IMR-90 (cell line): ENCODE results near the gene CFAP73. TPM values are rescaled to one million over a fixed set of nuclear protein-coding genes. Genes with fewer than 3 reads are reported as not detected.

Source experiments
- ATAC-seq: fragments of 200-7000 bp; cut with Tn5 transposase; 2 replicates; pipeline ENCODE4 v1.9.1; 2020; ENCODE audit warnings: low read depth, mild to moderate bottlenecking, moderate library complexity
- BruUV-seq: library from RNA; stranded (reverse); fragments of 400-500 nt; replicated peaks from 2 replicates; lab custom pipeline; 2021; lab: Mats Ljungman, UMichigan
- CTCF ChIA-PET: fragments of 300-600 bp; formaldehyde crosslinking; extraction: SDS; loops from one replicate; lab custom pipeline; 2021; ENCODE audit warnings: antibody characterized with exemption; lab: Yijun Ruan, JAX
- POLR2A ChIA-PET: fragments of 300-600 bp; sonication (Branson Sonifier 250); formaldehyde crosslinking; loops from one replicate; lab custom pipeline; 2022; ENCODE audit warnings: antibody characterized with exemption; ENCODE audit not compliant: unreplicated experiment; lab: Charles Lee
- DNase-seq: peaks from one replicate; pipeline ENCODE4 v3.0.0; 2013
- H2AFZ ChIP-seq: replicated peaks from 2 replicates; pipeline ENCODE3; 2013; ENCODE audit warnings: low read length, mild to moderate bottlenecking; ENCODE audit not compliant: poor library complexity
- H2AK5ac ChIP-seq: 2 replicates; pipeline ENCODE4 v1.6.1; 2013; ENCODE audit warnings: low read depth, low read length, inconsistent platforms
- H2AK9ac ChIP-seq: replicated peaks from 2 replicates; pipeline ENCODE3; 2013; ENCODE audit warnings: mild to moderate bottlenecking, low read depth, low read length, moderate library complexity; ENCODE audit not compliant: poor library complexity
- H2BK120ac ChIP-seq: 2 replicates; pipeline ENCODE4 v1.6.1; 2013; ENCODE audit warnings: low read depth, low read length, inconsistent platforms
- H2BK15ac ChIP-seq: 3 replicates; pipeline ENCODE4 v1.6.1; 2013; ENCODE audit warnings: low read depth, low read length, inconsistent platforms
- H2BK20ac ChIP-seq: 2 replicates; pipeline ENCODE4 v1.6.1; 2013; ENCODE audit warnings: low read depth, mild to moderate bottlenecking, inconsistent platforms, low read length, moderate library complexity
- H2BK5ac ChIP-seq: 2 replicates; pipeline ENCODE4 v1.6.1; 2013; ENCODE audit warnings: mild to moderate bottlenecking, low read depth, low read length, inconsistent platforms; ENCODE audit not compliant: poor library complexity, severe bottlenecking
- H3K14ac ChIP-seq: replicated peaks from 2 replicates; pipeline ENCODE4 v1.6.1; 2013; ENCODE audit warnings: low read depth, low read length, inconsistent platforms
- H3K18ac ChIP-seq: 2 replicates; pipeline ENCODE4 v1.6.1; 2013; ENCODE audit warnings: low read depth, low read length, control low read depth
- H3K23ac ChIP-seq: 2 replicates; pipeline ENCODE4 v1.6.1; 2013; ENCODE audit warnings: low read depth, low read length, inconsistent platforms
- H3K27ac ChIP-seq: 2 replicates; pipeline ENCODE4 v1.5.1; 2013; ENCODE audit warnings: mild to moderate bottlenecking, control low read depth, low read length; ENCODE audit not compliant: insufficient read depth
- H3K27me3 ChIP-seq: 2 replicates; pipeline ENCODE4 v1.6.1; 2013; ENCODE audit warnings: low read length; ENCODE audit not compliant: control insufficient read depth, insufficient read depth
- H3K36me3 ChIP-seq: 2 replicates; pipeline ENCODE4 v1.6.1; 2013; ENCODE audit warnings: low read length, mixed read lengths; ENCODE audit not compliant: control insufficient read depth, insufficient read depth
- H3K4ac ChIP-seq: 2 replicates; pipeline ENCODE4 v1.6.1; 2013; ENCODE audit warnings: low read depth, low read length, inconsistent platforms
- H3K4me1 ChIP-seq: 2 replicates; pipeline ENCODE4 v1.6.1; 2013; ENCODE audit warnings: low read length, mixed read lengths; ENCODE audit not compliant: control insufficient read depth, insufficient read depth
- H3K4me2 ChIP-seq: 2 replicates; pipeline ENCODE4 v1.6.1; 2013; ENCODE audit warnings: low read depth, mild to moderate bottlenecking, control low read depth, low read length, moderate library complexity
- H3K4me3 ChIP-seq: 2 replicates; pipeline ENCODE4 v1.5.1; 2013; ENCODE audit warnings: low read depth, mild to moderate bottlenecking, control low read depth, low read length, moderate library complexity; ENCODE audit not compliant: insufficient read depth
- H3K56ac ChIP-seq: 2 replicates; pipeline ENCODE4 v1.6.1; 2013; ENCODE audit warnings: low read length, inconsistent platforms; ENCODE audit not compliant: insufficient read depth; ENCODE audit errors: extremely low read depth
- H3K79me1 ChIP-seq, 2 experiments: 2 replicates each; pipeline ENCODE4 v1.6.1; 2013; ENCODE audit warnings: low read length in 2 of 2, inconsistent platforms in 1 of 2, low read depth in 1 of 2
- H3K9ac ChIP-seq: 2 replicates; pipeline ENCODE4 v1.6.1; 2013; ENCODE audit warnings: low read depth, low read length, control low read depth
- H3K9me1 ChIP-seq: 2 replicates; pipeline ENCODE4 v1.6.1; 2013; ENCODE audit warnings: low read length, inconsistent platforms; ENCODE audit not compliant: insufficient read depth
- H3K9me3 ChIP-seq: 2 replicates; pipeline ENCODE4 v1.6.1; 2013; ENCODE audit warnings: low read length; ENCODE audit not compliant: control insufficient read depth, insufficient read depth
- H4K20me1 ChIP-seq: 2 replicates; pipeline ENCODE4 v1.6.1; 2013; ENCODE audit warnings: low read length, inconsistent platforms; ENCODE audit not compliant: insufficient read depth
- H4K5ac ChIP-seq: 2 replicates; pipeline ENCODE4 v1.6.1; 2013; ENCODE audit warnings: mild to moderate bottlenecking, low read depth, low read length, control low read depth
- H4K8ac ChIP-seq, 2 experiments: 2 replicates each; pipeline ENCODE4 v1.6.1; 2013; ENCODE audit warnings: low read depth in 2 of 2, low read length in 2 of 2, control low read depth in 1 of 2, inconsistent platforms in 1 of 2
- H4K91ac ChIP-seq: 2 replicates; pipeline ENCODE4 v1.6.1; 2013; ENCODE audit warnings: low read depth, low read length, inconsistent platforms; ENCODE audit not compliant: insufficient read depth
- CEBPB ChIP-seq: IDR thresholded peaks from 2 replicates; pipeline ENCODE4 v1.6.1; 2012; ENCODE audit warnings: low read depth, low read length, improper control_type of control experiment
- MAFK ChIP-seq: IDR thresholded peaks from 2 replicates; pipeline ENCODE4 v1.6.1; 2012; ENCODE audit warnings: low read depth, low read length, improper control_type of control experiment
- MAZ ChIP-seq: IDR thresholded peaks from 2 replicates; pipeline ENCODE4 v1.6.1; 2012; ENCODE audit warnings: low read depth, mild to moderate bottlenecking, low read length, improper control_type of control experiment, moderate library complexity, borderline replicate concordance
- WGBS, 2 experiments: methylation state at CpG; one replicate each; pipeline versions ENCODE4 v1.1.5 to v1.1.7; 2013; ENCODE audit warnings: missing lambda C conversion rate in 2 of 2; ENCODE audit not compliant: insufficient read length in 1 of 2; ENCODE audit errors: extremely low coverage in 2 of 2; 5-methylcytosine and 5-hydroxymethylcytosine counted together
- dilution Hi-C: fragments of 300-500 bp; cut with HindIII; formaldehyde crosslinking; loops from one replicate; pipeline ENCODE4 v1.14.3; 2018; ENCODE audit warnings: low sequenced_read_pairs; ENCODE audit not compliant: unreplicated experiment
- in situ Hi-C: fragments of 300-500 bp; cut with MboI; formaldehyde crosslinking; loops from 3 replicates; pipeline ENCODE4 v1.14.3; 2019; ENCODE audit warnings: low sequenced_read_pairs, inconsistent platforms, mixed read lengths
- intact Hi-C: fragments of 100-400 bp; cut with micrococcal nuclease; formaldehyde crosslinking; loops from 2 replicates; pipeline ENCODE4 v1.10.0; 2022
- polyA plus RNA-seq, 3 experiments: library from polyadenylated mRNA; depleted of rRNA; stranded (reverse); fragments of >200 nt; gene quantifications; 2 replicates each; pipeline ENCODE4 v1.2.3, GENCODE V29; 2012; ENCODE audit warnings: low replicate concordance in 1 of 3
- total RNA-seq: library from RNA; depleted of rRNA; stranded (reverse); fragments of >200 nt; gene quantifications from 2 replicates; pipeline ENCODE4 v1.2.3, GENCODE V29; 2012
- TF ChIP-seq, protein P1 (sequence below): fragments of 150-350 bp; IDR thresholded peaks from 2 replicates; pipeline ENCODE4 v1.6.1; 2016; ENCODE audit warnings: low read depth, mild to moderate bottlenecking, low read length, moderate library complexity, borderline replicate concordance

Gene CFAP73
- total and polyA plus RNA-seq, 2 of the 4 experiments (the other 2 are of a cell fraction) = not detected

DNA sequence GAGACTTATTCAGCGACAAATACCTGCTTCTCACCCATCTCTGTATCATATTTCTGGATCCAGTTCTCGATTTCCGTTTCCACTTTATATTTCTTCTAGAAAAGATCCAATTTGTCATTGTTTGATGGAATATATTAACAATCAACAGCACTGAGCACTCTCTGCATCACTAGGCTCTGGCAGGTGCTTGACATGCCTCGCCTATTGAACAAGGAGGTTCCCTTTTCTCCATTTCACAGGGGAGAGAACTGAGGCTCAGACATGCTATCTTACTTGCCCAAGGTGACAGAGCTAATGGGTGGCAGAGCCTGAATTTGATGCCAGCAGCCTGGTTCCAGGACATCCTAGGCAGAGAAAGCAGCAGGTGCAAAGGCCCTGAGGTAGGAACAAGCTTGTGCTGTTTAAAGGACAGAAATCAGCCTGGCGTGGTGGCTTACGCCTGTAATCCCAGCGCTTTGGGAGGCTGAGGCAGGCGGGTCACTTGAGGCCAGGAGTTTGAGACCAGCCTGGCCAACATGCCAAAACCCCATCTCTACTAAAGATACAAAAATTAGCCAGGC lies 48.1 kb downstream of the CFAP73 start:
- ChIA-PET POLR2A (no interaction called here), CTCF (interaction anchor here (0.6 to 0.7 kb wide), 8 partner anchors 23 to 1601 kb away, joined by 3 to 4 read pairs (median 3); no protein-coding TSS in a partner anchor)
- Histone ChIP-seq H3K36me3 (no peaks in the 10 kb centered on the region), H2AK9ac (no peak overlapping the region), H4K8ac (peak overlapping the region in 1 of 2 experiments; percentile 19; a peak in 1 of 4 replicates), H3K18ac (no peak overlapping the region), H3K9ac (no peak overlapping the region), H4K5ac (no peak overlapping the region), H2BK5ac (no peak overlapping the region), H3K4ac (no peak overlapping the region), H3K9me3 (no peaks in the 10 kb centered on the region), H3K4me3 (no peak overlapping the region), H3K79me1 (peaks cover 2 to 4% of the 10 kb centered on the region in 2 experiments; a peak in 1 of 4 replicates), H3K4me2 (no peak overlapping the region), H2AK5ac (peak overlapping the region; percentile 11; the same call in 1 of the 2 replicates), H2BK120ac (no peak overlapping the region), H4K20me1 (no peaks in the 10 kb centered on the region), H3K27ac (no peak overlapping the region), H3K4me1 (peaks cover 9% of the 10 kb centered on the region), H3K23ac (no peak overlapping the region), H3K14ac (no peak overlapping the region), H3K9me1 (peaks cover 5% of the 10 kb centered on the region; the same call in 1 of the 2 replicates), H3K56ac (no peak overlapping the region), H2AFZ (no peak overlapping the region), H4K91ac (no peak overlapping the region), H3K27me3 (no peaks in the 10 kb centered on the region), H2BK20ac (no peak overlapping the region), H2BK15ac (no peak overlapping the region)
- no peak for ATAC-seq
- in situ Hi-C loops (loop anchor here (5.0 to 25.0 kb wide), 2 partner anchors 230 to 1215 kb away; partner anchors contain the start of gene TBX5), dilution Hi-C loops (no loop called here), intact Hi-C loops (loop anchor here (1.0 to 10.0 kb wide), 6 partner anchors 17 to 715 kb away; partner anchors contain the start of gene PLBD2)
- no peak for DNase-seq
- TF ChIP-seq, protein P1, sequence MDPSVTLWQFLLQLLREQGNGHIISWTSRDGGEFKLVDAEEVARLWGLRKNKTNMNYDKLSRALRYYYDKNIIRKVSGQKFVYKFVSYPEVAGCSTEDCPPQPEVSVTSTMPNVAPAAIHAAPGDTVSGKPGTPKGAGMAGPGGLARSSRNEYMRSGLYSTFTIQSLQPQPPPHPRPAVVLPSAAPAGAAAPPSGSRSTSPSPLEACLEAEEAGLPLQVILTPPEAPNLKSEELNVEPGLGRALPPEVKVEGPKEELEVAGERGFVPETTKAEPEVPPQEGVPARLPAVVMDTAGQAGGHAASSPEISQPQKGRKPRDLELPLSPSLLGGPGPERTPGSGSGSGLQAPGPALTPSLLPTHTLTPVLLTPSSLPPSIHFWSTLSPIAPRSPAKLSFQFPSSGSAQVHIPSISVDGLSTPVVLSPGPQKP = no peak
- no peak for TF ChIP-seq MAZ
- TF ChIP-seq CEBPB = no peak
- TF ChIP-seq MAFK = no peak
- BruUV-seq = no TSS peak
- WGBS, 2 experiments = no CpG with 5 or more reads among the region's 8 CpGs
